IPS-11a (cell line): Measurements from ENCODE around the gene FOXK1.

ENCODE experiments used
- H3K4me3 ChIP-seq: one replicate; pipeline ENCODE4 v1.5.1; 2013; ENCODE audit warnings: low read depth, low read length, control low read depth

FOXK1 gene

GRCh38 chr7:4763091-4763793, 81.1 kb downstream of the FOXK1 start:
- no peak overlapping the region for H3K4me3 ChIP-seq

DNA sequence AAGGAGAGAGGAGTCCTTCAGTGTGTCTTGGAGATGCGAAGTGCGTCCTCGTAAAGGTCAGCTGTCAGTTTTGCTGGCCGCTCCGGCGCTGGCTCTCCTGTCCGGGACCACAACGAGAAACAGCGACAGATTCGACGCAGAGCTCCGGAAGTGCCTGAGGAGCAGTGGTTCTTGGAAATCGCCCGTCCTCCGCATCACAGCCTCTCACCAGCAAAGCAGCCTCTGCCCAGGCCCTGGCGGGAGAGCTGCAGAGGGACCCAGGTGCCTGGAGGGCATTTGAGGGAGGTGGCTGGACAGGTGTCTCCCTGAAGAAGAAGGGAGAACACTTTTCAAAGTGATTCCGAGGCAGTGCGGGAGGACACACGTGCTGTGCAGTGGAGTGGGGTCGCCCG, 81.7 kb downstream of the FOXK1 start:
- no peak overlapping the region for H3K4me3 ChIP-seq

- H3K4me3 ChIP-seq = no peak overlapping the region
Measured at GRCh38 chr7:4764402-4765007, 82.4 kb downstream of the FOXK1 start.

GRCh38 chr7:4765776-4766490, 83.8 kb downstream of the FOXK1 start:
- H3K4me3 ChIP-seq = no peak overlapping the region

GRCh38 chr7:4766666-4767519, 84.8 kb downstream of the FOXK1 start:
- no peak overlapping the region for H3K4me3 ChIP-seq

DNA sequence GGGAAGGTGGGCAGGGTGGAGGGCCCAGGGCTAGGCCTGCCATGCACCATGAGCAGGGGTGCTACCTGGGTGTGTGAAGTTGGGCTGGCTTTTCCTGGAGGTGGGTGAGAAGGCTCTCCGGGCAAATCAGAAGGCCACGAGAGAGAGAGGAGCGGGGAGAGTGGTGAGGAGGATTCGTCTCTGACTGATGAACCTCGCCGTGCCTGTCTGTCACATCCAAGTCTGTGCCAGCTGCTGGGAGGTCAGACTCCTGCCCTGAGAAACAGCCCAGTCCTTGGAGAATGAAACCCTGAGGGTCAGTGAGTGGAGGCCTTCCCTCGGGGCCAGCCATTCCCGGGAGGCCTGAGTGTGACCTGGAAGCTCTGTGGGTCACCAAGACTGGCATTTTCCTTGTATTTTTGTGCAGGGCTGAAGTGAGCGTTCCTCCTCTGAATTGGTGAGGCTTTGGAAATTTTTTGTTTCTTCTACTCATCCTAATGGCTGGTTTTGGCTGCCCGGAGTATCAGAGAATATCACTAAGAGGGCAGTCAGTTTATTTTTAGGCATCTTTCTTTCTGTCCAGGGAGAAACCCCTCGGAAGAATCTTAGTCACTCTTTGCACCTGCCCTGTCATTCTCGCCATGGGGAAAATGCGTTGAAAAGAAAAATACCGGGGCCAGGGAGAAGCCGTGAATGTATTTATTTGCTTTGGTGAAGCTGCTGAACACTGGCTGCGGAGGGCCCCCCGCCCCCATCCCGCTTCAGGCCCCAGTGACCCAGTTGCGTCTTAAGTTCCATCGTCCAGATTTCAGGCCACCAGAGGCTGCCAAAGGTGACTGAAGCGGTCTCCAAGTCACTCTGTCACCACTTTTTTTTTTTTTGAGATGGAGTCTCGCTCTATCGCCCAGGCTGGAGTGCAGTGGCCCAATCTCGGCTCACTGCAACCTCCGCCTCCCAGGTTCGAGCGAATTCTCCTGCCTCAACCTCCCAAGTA, 86.8 kb downstream of the FOXK1 start:
- H3K4me3 ChIP-seq = no peak overlapping the region

GRCh38 chr7:4769761-4770160, 87.7 kb downstream of the FOXK1 start:
- no peak overlapping the region for H3K4me3 ChIP-seq

DNA sequence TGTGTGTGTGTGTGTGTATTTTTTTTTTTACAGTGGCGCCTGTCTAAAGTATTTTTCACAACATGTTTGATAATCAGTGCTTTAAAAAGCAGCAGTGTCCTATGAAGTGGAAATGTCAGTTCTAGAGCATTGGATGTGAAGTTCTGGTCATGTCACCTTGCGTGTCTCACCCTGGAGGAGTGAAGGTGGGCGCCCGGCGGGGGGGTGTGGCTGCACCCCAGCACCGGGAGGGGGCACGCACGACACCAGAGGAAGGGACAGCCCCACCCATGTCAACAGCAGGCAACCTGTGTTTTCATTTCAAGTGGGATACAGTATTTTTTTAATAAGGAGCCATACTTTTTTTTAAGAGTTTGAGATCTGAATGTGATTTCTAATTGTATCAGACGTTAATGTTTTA, 88.8 kb downstream of the FOXK1 start:
- no peak overlapping the region for H3K4me3 ChIP-seq

DNA sequence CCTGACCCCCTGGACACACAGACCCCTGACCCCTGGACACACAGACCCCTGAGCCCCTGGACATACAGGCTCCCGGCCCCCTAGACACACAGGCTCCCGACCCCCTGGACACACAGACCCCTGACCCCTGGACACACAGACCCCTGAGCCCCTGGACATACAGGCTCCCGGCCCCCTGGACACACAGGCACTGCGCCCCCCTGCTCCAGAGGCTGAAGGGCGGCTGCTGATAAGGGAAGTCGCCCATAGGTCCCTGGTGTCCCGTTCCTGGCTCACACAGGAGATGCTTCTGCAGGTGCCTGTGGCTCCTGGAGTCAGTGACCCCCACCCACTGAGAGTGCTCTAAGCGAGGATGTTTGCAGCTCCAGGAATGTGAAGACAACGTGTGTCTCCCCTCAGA, 89.6 kb downstream of the FOXK1 start:
- H3K4me3 ChIP-seq = no peak overlapping the region

GRCh38 chr7:4772306-4772705, 90.2 kb downstream of the FOXK1 start:
- no peak overlapping the region for H3K4me3 ChIP-seq

DNA sequence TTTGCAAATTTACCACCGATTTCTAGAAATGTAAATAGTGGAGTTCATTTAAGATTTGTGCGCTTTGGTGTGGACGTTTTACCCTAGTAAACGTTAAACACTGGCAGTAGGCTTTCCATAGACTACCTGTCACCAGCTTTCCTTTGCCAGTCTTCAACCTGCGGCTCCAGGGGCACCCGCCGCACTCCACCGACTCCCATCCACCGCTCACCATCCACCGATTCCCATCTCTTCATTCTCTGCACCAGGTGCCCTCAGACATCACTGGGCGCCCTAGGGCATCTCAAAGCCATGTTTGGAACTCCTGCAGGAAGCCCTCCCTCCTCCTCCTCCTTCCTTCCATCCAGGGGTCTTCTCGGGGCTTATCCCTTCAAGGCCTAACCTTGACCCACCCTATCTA, 91.9 kb downstream of the FOXK1 start:
- H3K4me3 ChIP-seq = no peak overlapping the region

DNA sequence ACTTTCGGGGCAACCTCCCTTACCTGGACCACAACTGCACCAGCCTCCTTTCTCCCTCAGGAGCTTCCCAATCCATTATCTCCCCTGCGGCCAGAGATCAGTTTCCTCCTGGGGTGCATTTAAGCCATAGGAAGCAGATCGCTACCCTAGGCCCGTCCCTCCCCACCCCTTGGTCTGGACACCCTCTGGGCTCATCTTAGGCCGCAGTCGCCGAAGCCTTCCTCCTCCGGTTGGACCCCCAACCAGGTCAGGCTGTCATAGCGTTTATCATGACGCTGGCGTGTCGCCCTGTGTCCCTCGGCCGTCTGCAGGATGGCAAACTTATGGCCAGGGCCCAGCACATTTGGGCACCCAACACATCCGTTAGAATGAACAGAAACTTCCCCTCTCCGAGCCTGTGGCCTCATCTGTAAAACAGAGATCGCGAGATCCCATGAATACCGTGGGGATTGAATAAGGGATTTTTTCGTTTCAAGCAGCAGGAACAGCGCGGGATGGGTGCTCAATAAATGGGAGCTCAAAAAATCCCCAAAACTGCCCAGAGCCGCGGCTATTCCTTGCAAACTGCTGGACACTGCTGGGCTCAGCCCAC, 92.7 kb downstream of the FOXK1 start:
- peak overlapping the region; percentile 95 for H3K4me3 ChIP-seq

DNA sequence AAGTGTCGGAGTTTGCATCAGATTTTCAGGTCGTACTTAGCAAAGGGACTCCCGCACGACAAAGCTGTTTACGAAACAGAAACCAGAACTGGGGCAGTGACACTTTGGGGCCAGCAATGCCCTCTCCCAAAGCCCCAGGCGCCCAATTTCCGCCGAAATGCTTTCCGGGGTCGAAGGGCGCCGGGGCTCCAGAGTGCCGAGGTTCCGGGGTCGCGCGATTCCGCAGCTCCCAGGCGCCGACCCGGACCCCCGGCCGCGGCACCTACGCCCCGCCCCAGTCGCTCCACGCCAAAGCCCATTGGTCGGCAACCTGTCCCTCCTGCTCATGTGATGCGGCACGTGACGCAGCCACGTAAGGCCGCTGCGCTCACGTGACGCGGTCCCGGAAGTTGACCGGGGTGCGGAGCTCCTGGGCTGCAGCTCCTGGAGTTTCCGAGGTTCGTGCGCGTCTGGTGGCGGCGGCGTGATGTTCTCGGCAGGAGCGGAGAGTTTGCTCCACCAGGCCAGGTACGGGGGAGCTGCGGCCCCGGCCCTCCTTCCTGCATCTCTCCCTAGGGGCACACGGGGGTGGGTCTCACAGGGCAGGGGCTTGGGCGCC, 93.3 kb downstream of the FOXK1 start, which contains the start of gene AP5Z1:
AP5Z1 (plus strand) TSS at position 374 of the 598 bp plus-strand sequence; CDS start at position 467, 93 bp downstream.
- H3K4me3 ChIP-seq = peak within 1 kb of the TSS; percentile 95

- peak overlapping the region; percentile 95 for H3K4me3 ChIP-seq
Measured at GRCh38 chr7:4775848-4776623, 93.9 kb downstream of the FOXK1 start.

GRCh38 chr7:4779118-4779517, 97.0 kb downstream of the FOXK1 start:
- H3K4me3 ChIP-seq = no peak overlapping the region

GRCh38 chr7:4781366-4782069, 99.4 kb downstream of the FOXK1 start:
- H3K4me3 ChIP-seq = no peak overlapping the region

DNA sequence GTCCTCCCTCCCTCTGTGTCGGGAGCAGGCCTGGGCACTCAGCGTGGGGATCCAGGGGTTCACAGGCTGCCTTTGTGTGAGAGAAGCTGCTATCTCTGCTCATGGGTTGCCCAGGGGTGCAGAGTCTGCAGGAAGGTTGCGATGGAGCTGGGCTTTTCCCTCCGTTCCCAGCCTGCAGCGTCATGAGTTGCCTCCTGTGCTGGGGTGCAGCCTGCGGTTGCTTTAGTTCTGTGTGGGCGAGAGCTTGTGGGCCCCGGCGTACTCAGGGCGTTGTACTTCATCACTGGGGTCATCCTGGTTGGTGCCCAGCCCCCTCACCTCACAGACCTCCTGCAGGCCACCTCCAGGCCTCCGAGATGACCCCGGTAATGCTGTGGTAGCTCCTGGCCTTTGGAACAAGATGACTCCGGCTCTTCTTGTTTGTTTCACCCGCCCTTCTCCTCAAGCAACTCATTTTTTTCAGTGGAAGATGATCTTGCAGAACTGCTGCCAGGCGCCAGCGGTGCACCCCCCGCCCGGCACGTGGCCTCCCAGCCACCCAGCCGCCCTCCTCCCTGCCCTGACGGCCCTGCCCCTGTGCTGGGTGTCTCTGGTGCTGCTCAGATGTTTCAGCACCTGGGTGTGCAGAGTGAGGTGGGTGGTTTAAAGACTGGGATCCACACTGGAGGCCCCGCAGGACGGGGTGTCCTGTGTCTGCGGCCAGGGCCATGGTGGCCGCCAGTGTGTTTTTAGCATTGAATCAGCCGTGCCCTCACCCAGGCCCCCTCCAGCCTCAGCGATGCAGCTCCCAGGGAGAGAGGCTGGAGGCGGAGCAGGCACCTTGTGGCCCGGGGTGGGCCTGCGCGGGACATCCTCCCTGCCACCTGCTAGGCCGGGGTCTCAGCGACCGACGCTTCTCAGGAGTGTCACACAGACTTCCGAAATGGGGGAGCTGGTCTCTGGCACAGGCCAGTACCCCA, 100.5 kb downstream of the FOXK1 start:
- no peak overlapping the region for H3K4me3 ChIP-seq
